IPS-NIHi7 (cell line): ENCODE data around the gene ZNG1F.
"Not testable (repeated sequence)": the region's sequence is repeated elsewhere in the genome, so short reads cannot be mapped to it uniquely, and the experiment has no call there.

ENCODE experiments used
- DNase-seq: peaks from one replicate; pipeline ENCODE4 v3.0.0; 2012; ENCODE audit warnings: mixed read lengths; ENCODE audit errors: extremely low spot score

The ZNG1F gene

GRCh38 chr9:41189217-41189616 lies at the start of gene ZNG1F:
Gene ZNG1F, minus strand, starts transcription at chr9:41189317. Its CDS starts 59 bp downstream, at chr9:41189258.
- not testable (repeated sequence) for DNase-seq

- peak; percentile 7 for DNase-seq
These were observed 48.1 kb upstream of the ZNG1F start for GRCh38 chr9:41237110-41237749.

DNA sequence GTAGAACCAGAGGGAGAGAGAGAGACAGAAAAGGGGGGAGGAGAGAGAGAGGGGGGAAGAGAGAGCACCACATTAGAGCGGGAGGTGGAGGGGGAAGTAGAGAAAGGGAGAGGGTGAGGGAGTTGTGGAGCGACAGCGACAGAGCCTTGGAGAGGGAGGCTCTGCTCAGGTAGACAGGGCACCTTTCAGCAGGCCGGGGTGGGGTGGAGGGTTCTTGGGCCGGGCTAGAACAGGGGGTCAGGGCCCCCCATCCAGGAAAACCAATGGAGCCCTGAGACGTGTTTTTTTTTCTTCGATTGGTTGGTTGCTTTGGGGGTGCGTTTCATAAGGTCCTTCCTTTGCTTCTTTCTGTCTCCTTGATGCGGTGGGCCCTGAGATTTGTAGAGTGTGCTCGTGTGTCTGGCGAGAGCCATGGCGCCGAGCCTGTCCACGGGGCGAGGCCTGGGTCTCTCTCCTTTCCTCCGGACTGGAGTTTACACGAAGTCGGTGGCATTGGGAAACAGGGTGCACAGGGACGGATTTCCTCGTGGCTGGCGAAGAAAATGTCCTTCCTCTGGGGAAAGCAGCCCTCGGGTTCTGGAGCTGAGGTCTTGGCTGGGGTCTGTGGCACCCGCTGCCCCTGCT lies 47.5 kb upstream of the ZNG1F start:
- not testable (repeated sequence) for DNase-seq

GRCh38 chr9:41234811-41235805 lies 46.0 kb upstream of the ZNG1F start:
- peak; percentile 4 for DNase-seq

- DNase-seq: not testable (repeated sequence)
These were observed 45.1 kb upstream of the ZNG1F start for GRCh38 chr9:41234221-41234620.

DNA sequence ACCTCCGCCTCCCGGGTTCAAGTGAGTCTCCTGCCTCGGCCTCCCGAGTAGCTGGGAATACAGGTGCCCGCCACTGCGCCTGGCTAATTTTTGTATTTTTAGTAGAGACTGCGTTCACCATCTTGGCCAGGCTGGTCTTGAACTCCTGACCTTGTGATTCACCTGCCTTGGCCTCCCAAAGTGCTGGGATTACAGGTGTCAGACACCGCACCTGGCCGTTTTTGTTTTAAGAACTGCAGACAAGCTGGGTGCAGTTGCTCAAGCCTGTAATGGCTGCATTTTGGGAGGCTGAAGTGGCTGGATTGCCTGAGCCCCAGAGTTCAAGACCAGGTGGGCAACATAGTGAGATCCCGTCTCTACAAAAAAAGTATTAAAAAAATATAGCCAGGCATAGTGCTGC lies 43.2 kb upstream of the ZNG1F start:
- DNase-seq: not testable (repeated sequence)

DNA sequence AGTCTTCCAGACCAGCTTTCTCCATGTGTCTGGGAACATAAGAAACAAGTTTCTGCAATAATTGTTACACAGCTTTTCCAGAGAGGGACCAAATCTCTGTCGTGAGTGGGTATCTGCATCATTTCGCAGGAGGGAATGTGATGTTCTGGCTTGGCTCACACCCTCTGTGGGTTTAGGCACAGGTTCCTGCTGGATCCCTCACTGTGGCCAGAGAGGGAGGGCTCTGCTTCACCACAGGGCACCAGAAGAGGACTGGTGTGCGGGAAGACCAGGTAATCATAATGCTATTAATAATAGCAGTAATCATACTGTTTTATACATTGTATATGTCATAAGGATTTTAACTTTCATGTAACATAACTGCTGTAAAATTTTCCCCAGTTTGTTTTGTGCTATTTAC lies 41.3 kb upstream of the ZNG1F start:
- peak; percentile 10 for DNase-seq

DNA sequence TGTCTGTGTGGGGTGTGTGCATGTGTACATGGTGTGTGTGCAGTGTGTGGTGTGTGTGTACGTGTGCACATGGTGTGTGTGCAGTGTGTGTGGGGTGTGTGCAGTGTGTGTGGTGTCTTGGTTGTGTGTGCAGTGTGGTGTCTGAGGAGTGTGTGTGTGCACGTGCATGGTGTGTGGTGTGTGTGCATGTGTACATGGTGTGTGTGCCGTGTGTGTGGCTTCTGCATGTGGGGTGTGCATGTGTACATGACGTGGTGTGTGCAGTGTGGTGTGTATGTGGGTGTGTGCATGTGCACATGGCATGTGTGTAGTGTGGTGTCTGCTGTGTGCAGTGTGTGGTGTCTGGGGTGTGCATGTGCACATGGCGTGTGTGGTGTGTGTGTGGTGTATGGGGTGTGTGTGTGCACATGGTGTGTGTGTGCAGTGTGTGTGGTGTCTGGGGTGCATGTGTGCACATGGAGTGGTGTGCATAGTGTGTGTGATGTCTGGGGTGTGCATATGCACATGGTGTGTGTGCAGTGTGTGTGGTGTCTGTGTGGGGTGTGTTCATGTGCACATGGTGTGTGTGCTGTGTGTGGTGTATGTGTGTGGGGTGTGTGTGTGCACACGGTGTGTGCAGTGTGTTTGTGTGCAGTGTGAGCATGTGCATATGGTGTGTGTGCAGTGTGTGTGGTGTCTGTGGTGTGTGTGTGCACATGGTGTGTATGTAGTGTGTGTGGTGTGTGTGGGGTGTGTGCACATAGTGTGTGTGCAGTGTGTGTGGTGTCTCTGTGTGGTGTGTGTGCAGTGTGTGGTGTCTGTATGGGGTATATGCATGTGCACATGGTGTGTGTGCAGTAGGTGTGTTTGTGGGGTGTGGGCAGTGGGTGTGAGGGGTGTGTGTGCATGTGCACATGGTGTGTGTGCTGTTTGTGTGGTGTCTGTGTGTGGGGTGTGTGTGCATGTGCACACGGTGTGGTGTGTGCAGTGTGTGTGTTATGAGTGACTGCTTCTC lies 40.6 kb upstream of the ZNG1F start:
- peak; percentile 8 for DNase-seq

DNA sequence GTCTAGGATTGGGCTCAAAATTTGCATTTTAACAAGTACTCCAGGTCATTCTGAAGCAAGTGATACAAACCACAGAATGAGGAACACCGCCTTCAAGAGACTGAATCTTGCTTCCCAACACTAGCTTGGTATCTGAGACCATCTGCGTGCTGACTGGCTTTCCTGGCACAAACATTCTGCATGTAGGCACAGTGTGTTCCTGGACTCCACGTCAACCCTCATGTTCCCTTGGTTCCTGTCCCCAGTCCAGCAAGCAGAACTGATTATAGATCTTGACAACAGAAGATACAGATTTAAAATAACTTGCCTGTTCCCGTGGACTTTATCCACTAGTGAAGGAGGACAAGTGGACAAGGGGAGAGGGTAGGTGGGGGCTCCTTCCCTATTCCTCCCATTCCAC lies 30.7 kb upstream of the ZNG1F start:
- DNase-seq: not testable (repeated sequence)

DNA sequence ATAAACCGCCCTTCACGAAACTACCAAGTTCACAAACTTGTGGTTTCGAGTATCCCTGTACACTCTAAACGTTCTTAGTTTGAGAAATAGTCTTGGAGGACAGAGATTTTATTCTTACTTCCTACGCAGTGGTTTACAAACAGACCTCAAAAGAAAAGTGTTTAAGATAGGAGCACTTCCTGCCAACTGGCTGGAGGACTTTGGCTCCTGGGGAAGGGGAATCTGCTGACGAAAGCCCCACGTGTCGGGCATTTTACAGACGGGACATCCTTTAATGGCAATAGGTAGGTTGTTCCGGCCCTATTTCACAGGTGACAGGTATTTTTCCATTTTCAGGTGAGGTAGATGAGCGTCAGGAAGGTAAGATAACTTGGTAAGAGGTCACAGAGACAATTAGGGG lies 678 bp downstream of the ZNG1F start:
- not testable (repeated sequence) for DNase-seq

GRCh38 chr9:41174994-41175393 lies 14.1 kb downstream of the ZNG1F start:
- not testable (repeated sequence) for DNase-seq

DNA sequence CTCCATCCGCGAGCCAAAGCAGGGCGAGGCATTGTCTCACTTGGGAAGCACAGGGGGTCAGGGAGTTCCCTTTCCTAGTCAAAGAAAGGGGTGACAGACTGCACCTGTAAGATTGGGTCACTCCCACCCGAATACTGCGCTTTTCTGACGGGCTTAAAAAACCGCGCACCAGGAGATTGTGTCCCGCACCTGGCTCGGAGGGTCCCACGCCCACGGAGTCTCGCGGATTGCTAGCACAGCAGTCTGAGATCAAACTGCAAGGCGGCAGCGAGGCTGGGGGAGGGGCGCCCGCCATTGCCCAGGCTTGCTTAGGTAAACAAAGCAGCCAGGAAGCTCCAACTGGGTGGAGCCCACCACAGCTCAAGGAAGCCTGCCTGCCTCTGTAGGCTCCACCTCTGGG lies 39.0 kb downstream of the ZNG1F start:
- not testable (repeated sequence) for DNase-seq

- DNase-seq: not testable (repeated sequence)
These were observed 47.2 kb downstream of the ZNG1F start for GRCh38 chr9:41141878-41142277.

DNA sequence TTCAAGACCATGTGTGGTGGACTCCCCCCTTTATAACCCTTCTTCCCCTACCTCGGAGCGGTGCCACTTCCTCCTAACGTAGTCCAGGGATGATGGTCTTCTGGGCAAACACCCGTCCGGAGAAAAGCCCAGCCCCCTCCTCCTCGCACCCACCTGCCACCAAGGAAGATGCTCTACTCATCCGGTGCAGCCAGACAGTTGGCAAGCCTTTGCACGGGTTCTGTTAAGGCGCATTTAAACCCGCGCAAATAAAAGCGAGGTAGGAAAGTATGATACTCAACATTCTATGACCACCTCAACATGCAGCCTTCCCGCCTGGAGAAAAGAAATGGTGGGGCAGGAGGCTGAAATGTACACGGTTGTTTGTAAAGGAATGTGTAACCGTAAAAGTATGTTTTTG lies 60.5 kb downstream of the ZNG1F start, which contains the start of gene FOXD4L6:
TSS of gene FOXD4L6 (minus strand) at position 101 of the 400 bp plus-strand sequence. CDS start 298 bp downstream, outside the sequence.
- not testable (repeated sequence) for DNase-seq

GRCh38 chr9:41126746-41127446 lies 62.2 kb downstream of the ZNG1F start:
- not testable (repeated sequence) for DNase-seq

DNA sequence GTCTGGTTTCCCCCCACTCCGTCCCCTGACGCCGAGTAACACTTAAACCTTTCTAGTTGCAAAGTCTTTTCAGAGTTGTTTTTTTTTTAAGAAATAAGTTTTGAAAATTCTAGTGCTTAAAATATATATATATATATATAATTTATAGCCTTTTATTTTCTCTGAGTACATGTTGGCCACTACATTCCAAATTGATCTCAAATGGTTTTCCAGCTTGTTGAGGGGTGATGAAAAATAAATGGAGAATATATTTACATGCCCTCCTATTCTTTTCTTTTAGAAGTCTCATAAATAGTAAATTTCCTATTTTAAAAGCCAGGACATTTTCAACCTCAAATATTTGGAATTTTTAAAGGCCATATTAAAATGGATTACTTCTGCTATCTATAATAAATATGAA lies 63.2 kb downstream of the ZNG1F start:
- not testable (repeated sequence) for DNase-seq

- not testable (repeated sequence) for DNase-seq
These were observed 63.9 kb downstream of the ZNG1F start for GRCh38 chr9:41125109-41125658.

- DNase-seq: not testable (repeated sequence)
These were observed 64.6 kb downstream of the ZNG1F start for GRCh38 chr9:41124250-41125108.

- DNase-seq: not testable (repeated sequence)
These were observed 65.3 kb downstream of the ZNG1F start for GRCh38 chr9:41123812-41124211.
